C4-2B (cell line): ENCODE measurements around the gene KLHL25.
"Not testable (repeated sequence)": the region's sequence is repeated elsewhere in the genome, so short reads cannot be mapped to it uniquely, and the experiment has no call there.

ENCODE experiments used
- H3K27ac ChIP-seq: fragments of 450-650 bp; 2 replicates; pipeline ENCODE4 v1.5.1; 2017
- CTCF ChIP-seq: fragments of 450-650 bp; conservative IDR thresholded peaks from 2 replicates; pipeline ENCODE4 v1.5.1; 2017; ENCODE audit warnings: mild to moderate bottlenecking
- ZFX ChIP-seq: fragments of 450-650 bp; IDR thresholded peaks from 2 replicates; pipeline ENCODE4 v1.6.1; 2017

Gene KLHL25

GRCh38 chr15:85834651-85835050 is 39.9 kb upstream of the KLHL25 start:
- no peak overlapping the region for H3K27ac ChIP-seq
- TF ChIP-seq ZFX, result no peak

GRCh38 chr15:85832394-85832793 is 37.7 kb upstream of the KLHL25 start:
- no peak for TF ChIP-seq CTCF
- TF ChIP-seq ZFX, result no peak
- no peak overlapping the region for H3K27ac ChIP-seq

- TF ChIP-seq CTCF (peak; percentile 77), ZFX (no peak)
These were observed 36.8 kb upstream of the KLHL25 start for GRCh38 chr15:85831415-85832113.

DNA sequence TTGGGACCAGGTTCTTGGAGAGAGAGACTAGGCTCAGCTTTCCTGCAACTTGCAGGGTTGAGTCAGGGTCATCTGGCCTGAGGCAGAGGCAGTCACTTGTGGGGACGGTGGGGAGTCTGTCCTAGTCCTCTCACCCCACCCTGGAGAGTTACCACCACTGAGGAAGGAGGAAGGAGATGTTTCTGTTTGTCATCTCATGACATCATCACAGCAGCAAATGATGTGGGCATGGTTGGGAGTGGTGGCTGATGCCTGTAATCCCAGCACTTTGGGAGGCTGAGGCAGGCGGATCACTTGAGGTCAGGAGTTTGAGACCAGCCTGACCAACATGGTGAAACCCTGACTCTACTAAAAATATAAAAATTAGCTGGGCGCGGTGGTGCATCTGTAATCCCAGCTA is 35.0 kb upstream of the KLHL25 start:
- H3K27ac ChIP-seq, result not testable (repeated sequence)

More at GRCh38 chr15:85831415-85832113, 36.8 kb upstream of the KLHL25 start:
- H3K27ac ChIP-seq, result no peak overlapping the region

DNA sequence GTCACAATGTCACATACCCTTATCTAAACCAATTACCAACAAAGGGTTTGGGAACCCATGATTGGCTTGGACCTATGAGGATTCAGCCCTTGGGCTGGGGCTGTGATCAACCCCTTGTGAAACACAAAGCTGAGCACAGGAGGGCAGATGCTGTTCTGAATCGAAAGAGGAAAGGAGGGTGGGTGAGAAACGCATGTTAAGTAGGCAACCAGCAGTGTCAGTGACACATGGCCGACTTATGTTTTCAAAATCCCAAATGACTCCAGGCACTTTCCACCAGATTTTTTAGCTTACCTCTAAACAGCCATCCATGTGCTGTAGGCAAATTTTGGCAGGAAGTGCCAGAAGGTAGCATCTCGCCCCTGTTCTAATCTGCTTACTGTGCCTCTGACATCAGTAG is 34.1 kb upstream of the KLHL25 start:
- no peak overlapping the region for H3K27ac ChIP-seq
- TF ChIP-seq CTCF (no peak), ZFX (no peak)

DNA sequence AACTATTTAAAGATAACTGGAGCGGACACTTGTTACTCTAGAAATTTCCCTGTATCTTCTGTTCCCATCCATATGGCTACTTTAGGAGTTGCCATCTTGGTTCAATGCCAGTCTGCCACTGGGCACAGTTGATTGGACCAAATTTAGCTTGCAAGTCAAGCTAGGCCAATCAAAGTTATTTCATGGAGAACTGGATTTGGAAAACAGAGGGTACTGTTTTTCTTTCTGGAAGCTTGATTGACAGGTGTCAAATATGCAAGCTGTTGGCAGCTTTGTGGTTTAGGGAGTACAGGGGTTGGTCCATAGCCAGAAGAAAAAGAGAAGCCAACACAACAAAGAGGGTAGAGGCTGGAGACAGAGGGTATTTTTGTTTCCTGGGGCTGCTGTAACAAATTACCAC is 33.4 kb upstream of the KLHL25 start:
- TF ChIP-seq CTCF (no peak), ZFX (no peak)
- H3K27ac ChIP-seq, result no peak overlapping the region

DNA sequence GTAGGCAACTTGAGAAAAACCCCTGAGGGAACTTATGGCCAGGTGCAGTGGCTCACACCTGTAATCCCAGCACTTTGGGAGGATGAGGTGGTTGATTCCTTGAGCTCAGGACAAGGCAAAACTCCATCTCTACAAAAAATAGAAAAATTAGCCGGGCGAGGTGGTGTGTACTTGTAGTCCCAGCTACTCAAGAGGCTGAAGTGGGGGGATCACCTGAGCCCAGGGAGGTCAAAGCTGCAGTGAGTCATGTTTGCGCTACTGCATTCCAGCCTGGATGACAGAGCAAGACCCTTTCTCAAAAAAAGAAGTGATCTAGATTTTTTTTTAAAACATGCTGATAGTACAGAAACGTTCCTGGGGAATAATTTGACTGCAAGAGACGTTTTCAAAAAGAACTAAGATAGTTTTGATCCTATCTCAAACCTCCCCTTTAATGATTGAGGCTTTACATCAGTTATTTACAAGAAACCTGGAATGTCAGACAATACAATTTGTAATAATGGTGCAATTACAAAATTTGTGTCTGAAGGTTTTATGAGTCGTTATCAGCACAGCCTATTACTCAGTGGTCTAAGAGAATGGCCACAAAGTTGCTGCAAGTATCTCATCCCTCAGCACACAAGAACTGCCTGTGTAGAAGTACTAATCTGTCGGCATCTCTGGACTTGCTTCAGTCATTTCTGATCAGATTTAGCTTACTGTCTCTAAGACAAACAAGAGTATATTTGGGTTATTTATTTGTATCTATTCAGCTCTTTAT is 32.2 kb upstream of the KLHL25 start:
- H3K27ac ChIP-seq, result no peak overlapping the region
- TF ChIP-seq ZFX (no peak), CTCF (no peak)

- TF ChIP-seq CTCF, result no peak
- no peak for TF ChIP-seq ZFX
- H3K27ac ChIP-seq, result peak overlapping the region; percentile 16; the same call in 1 of the 2 replicates
These were observed 31.0 kb upstream of the KLHL25 start for GRCh38 chr15:85825719-85826118.
